ENCODE results near the gene KCTD10.
"Not testable (repeated sequence)": the region's sequence is repeated elsewhere in the genome, so short reads cannot be mapped to it uniquely, and the experiment has no call there.

KCTD10 gene

DNA sequence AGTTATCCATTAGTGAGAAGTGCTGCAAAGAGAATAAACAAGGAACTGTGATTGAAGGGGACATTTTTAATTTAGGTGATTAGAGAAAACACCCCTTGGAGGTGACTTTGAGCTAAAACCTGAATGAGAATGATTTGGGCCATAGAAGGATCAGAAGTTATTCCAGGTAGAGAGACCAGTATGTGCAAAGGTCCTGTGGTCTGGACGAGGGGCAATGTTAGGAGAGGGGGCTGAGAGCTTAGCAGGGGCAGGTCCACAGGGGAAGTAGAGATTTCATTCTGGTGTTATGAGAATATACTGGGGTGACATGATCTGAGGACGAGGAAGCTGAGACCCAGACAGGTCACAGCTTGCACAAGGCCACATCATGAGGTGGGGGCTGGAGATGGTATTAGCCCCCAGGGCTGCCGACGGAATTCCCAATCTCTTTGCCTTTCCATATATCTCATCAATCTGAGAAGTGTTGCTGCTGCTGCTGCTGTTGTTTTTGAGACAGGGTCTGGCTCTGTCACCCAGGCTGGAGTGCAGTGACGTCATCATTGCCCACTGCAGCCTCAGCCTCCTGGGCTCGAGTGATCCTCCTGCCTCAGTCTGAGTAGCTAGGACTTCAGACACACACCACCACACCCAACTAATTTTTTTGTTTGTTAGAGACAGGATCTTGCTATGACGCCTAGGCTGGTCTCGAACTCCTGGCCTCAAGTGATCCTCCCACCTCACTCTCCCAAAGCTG is 55.6 kb downstream of the KCTD10 start:
- DNase-seq (ENCODE audit: low read depth, low spot score): no peak

DNA sequence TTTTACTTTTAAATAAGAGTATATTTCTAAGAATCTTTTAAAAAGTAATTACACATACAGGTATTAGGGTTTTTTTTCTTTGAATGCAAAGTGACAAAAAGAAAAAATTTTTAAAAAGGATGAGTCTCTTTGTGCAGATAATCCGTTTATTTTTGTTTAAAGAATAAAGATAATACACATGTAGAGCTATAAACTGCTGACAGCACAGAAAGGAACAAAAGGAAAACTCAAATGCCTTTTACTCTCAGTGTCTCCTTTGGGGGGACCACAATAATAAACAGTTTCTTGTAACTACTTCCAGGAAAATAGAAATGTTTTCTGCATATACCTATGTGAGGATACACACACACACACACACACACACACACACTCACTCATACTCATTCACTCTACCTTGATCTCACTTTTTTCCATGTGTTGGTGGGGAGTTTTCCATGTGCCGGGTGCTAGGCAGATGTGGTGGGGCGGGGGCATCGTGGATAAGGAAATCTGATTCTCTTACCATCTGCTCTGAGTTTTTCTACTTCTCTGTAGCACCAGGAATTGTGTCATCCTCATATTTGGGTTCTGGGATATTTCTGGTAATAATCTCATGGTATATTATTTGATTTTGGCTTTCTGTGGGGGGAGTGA is 58.1 kb downstream of the KCTD10 start:
- no peak for DNase-seq (ENCODE audit: low read depth, low spot score)

DNA sequence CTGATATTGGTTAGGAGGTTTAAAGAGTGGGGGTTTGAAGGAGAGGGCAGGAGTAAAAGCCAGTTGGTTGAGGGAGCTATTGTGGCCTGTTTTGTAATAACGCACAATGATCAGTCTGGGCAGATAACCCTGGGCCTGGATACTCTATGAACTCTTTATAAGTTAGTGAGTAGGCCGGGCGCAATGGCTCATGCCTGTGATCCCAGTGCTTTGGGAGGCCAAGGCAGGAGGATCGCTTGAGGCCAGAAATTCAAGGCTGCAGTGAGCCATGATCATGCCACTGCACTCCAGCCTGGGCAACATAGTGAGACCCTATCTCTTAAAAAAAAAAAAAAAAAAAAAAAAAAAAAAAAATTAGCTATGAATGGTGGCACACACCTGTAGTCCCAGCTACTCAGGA is 71.0 kb downstream of the KCTD10 start:
- DNase-seq (ENCODE audit: low read depth, low spot score): not testable (repeated sequence)

DNA sequence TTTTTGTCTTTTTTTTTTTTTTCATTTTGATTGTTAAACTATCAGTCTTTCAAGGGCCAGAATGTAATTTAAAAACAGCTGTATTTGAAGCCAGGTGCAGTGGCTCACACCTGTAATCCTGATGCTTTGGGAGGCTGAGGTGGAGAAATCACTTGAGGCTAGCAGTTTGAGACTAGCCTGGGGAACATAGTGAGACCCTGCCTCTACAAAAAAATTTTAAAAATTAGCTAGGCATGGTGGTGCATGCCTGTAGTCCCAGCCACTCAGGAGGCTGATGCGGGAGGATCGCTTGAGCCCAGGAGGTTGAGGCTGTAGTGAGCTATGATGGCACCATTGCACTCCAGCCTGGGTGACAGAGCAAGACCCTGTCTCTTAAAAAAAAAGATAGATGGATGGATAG is 72.3 kb downstream of the KCTD10 start:
- DNase-seq (ENCODE audit: low read depth, low spot score): not testable (repeated sequence)
